Neuron (in vitro differentiated cells): Measurements from ENCODE around the gene SOD2.
"Not testable (repeated sequence)": the region's sequence is repeated elsewhere in the genome, so short reads cannot be mapped to it uniquely, and the experiment has no call there.

Source experiments
- H2AFZ ChIP-seq: one replicate; pipeline ENCODE4 v1.6.1; 2013; ENCODE audit warnings: low read depth, mild to moderate bottlenecking, inconsistent platforms, low read length, moderate library complexity
- H3K27me3 ChIP-seq: one replicate; pipeline ENCODE4 v1.6.1; 2013; ENCODE audit warnings: low read length; ENCODE audit not compliant: insufficient read depth
- H3K36me3 ChIP-seq: one replicate; pipeline ENCODE4 v1.6.1; 2013; ENCODE audit warnings: low read length; ENCODE audit not compliant: insufficient read depth
- H3K4me1 ChIP-seq: one replicate; pipeline ENCODE4 v1.6.1; 2013; ENCODE audit warnings: low read length; ENCODE audit not compliant: insufficient read depth
- H3K4me3 ChIP-seq: 2 replicates; pipeline ENCODE4 v1.5.1; 2013; ENCODE audit warnings: mild to moderate bottlenecking, low read length, moderate library complexity
- H3K9me3 ChIP-seq: one replicate; pipeline ENCODE4 v1.6.1; 2013; ENCODE audit warnings: low read length

Gene SOD2

GRCh38 chr6:159665868-159666635, 27.0 kb downstream of the SOD2 start:
- no peak overlapping the region for H3K4me3 ChIP-seq
- no peak overlapping the region for H2AFZ ChIP-seq
- peaks cover 6% of the 10 kb centered on the region for H3K9me3 ChIP-seq
- H3K27me3 ChIP-seq, result no peaks in the 10 kb centered on the region
- H3K36me3 ChIP-seq, result peaks cover 2% of the 10 kb centered on the region
- no peaks in the 10 kb centered on the region for H3K4me1 ChIP-seq

DNA sequence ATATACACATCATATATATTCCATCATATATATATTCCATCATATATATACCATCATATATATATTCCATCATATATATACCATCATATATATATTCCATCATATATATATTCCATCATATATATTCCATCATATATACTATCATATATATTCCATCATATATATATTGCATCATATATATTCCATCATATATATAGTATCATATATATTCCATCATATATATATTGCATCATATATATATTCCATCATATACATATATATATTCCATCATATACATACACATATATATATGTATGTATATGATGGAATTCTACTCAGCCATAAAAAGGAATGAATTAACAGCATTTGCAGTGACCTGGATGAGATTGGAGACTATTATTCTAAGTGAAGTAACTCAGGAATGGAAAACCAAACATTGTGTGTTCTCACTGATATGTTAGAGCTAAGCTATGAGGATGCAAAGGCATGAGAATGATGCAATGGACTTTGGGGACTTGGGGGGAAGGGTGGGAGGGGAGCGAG, 29.6 kb downstream of the SOD2 start:
- not testable (repeated sequence) for H2AFZ ChIP-seq, H3K9me3 ChIP-seq, H3K27me3 ChIP-seq, H3K36me3 ChIP-seq, H3K4me1 ChIP-seq, H3K4me3 ChIP-seq

DNA sequence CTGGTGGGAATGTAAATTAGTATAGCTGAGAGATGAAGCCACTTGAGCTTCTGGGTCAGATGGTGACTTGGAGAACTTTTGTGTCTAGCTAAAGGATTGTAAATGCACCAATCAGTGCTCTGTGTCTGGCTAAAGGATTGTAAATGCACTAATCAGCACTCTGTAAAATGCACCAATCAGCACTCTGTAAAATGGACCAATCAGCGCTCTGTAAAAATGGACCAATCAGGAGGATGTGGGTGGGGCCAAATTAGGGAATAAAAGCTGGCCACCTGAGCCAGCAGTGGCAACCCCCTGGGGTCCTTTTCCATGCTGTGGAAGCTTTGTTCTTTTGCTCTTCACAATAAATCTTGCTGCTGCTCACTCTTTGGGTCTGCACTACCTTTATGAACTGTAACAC, 31.1 kb downstream of the SOD2 start:
- not testable (repeated sequence) for H3K9me3 ChIP-seq, H3K27me3 ChIP-seq, H3K36me3 ChIP-seq, H3K4me3 ChIP-seq, H3K4me1 ChIP-seq, H2AFZ ChIP-seq

DNA sequence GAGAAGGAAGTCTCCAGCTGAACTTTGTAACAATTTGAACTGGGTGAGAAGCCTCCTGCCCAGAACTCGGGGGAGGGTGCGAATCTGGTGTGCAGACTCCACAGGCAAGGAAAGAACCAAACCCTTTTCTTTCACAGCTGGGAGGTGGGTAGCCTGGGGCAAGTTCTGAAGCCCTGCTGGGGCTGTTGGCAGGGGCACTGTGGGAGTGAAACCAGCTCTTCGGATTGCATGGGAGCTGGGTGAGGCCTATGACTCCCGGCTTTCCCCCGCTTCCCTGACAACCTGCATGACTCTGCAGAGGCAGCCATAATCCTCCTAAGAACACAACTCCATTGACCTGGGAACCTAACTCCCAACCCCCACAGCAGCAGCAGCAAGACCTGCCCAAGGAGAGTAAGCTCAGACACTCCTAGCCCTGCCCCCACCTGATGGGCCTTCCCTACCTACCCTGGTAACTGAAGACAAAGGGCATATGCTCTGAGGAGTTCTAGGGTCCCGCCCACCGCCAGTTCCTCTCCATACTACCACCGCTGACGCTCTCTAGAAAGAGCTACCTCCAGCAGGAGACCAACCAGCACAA, 37.5 kb downstream of the SOD2 start:
- Histone ChIP-seq H3K27me3 (no peaks in the 10 kb centered on the region), H3K4me1 (no peaks in the 10 kb centered on the region), H3K4me3 (no peak overlapping the region), H3K36me3 (no peaks in the 10 kb centered on the region), H2AFZ (no peak overlapping the region), H3K9me3 (no peaks in the 10 kb centered on the region)

DNA sequence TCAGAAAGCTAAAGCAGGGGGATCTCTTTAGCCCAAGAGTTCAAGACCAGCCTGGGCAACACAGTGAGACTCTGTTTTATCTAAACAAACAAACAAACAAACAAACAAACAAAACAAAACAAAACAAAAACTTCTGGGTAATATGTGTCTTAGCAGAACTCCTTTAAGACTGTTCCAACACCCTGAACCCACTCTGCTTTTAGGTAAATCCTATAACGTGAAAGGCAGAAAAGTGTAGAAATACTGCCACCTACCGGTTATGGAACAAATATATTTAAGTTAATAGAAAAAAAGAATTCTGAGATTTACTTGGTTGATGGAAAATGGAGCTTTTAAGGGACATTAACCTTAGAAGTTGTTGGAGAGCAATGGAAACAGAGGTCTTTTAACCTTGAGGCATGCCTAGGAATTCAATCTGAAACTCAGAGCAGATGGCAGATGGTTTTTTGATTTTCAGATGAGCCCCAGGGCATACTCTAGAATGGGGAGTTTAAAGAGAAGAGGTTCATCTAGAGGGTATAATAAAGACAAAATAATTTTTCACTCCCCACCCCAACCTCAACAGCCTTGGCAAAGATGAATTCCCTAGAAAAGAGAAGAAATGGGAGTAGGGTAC, 38.5 kb downstream of the SOD2 start:
- no peaks in the 10 kb centered on the region for H3K9me3 ChIP-seq
- no peaks in the 10 kb centered on the region for H3K36me3 ChIP-seq
- H2AFZ ChIP-seq, result no peak overlapping the region
- H3K4me1 ChIP-seq, result no peaks in the 10 kb centered on the region
- H3K27me3 ChIP-seq, result no peaks in the 10 kb centered on the region
- no peak overlapping the region for H3K4me3 ChIP-seq

GRCh38 chr6:159650314-159650713, 42.7 kb downstream of the SOD2 start:
- no peaks in the 10 kb centered on the region for H3K9me3 ChIP-seq
- no peaks in the 10 kb centered on the region for H3K27me3 ChIP-seq
- no peak overlapping the region for H2AFZ ChIP-seq
- H3K4me1 ChIP-seq, result no peaks in the 10 kb centered on the region
- H3K36me3 ChIP-seq, result no peaks in the 10 kb centered on the region
- H3K4me3 ChIP-seq, result no peak overlapping the region

GRCh38 chr6:159649441-159649840, 43.6 kb downstream of the SOD2 start:
- Histone ChIP-seq H3K9me3 (no peaks in the 10 kb centered on the region), H3K4me3 (no peak overlapping the region), H3K27me3 (no peaks in the 10 kb centered on the region), H3K4me1 (no peaks in the 10 kb centered on the region), H3K36me3 (no peaks in the 10 kb centered on the region), H2AFZ (no peak overlapping the region)

- Histone ChIP-seq H3K27me3 (no peaks in the 10 kb centered on the region), H3K9me3 (no peaks in the 10 kb centered on the region), H3K4me3 (no peak overlapping the region), H3K4me1 (peaks cover 3% of the 10 kb centered on the region), H2AFZ (no peak overlapping the region), H3K36me3 (no peaks in the 10 kb centered on the region)
Measured at GRCh38 chr6:159646733-159647132, 46.3 kb downstream of the SOD2 start.

GRCh38 chr6:159646116-159646515, 46.9 kb downstream of the SOD2 start:
- peaks cover 3% of the 10 kb centered on the region for H3K4me1 ChIP-seq
- H3K27me3 ChIP-seq, result no peaks in the 10 kb centered on the region
- H3K36me3 ChIP-seq, result no peaks in the 10 kb centered on the region
- H2AFZ ChIP-seq, result no peak overlapping the region
- H3K9me3 ChIP-seq, result no peaks in the 10 kb centered on the region
- no peak overlapping the region for H3K4me3 ChIP-seq

GRCh38 chr6:159645640-159646039, 47.4 kb downstream of the SOD2 start:
- H3K4me1 ChIP-seq, result peaks cover 3% of the 10 kb centered on the region
- no peaks in the 10 kb centered on the region for H3K36me3 ChIP-seq
- no peak overlapping the region for H3K4me3 ChIP-seq
- no peak overlapping the region for H2AFZ ChIP-seq
- no peaks in the 10 kb centered on the region for H3K9me3 ChIP-seq
- no peaks in the 10 kb centered on the region for H3K27me3 ChIP-seq
